ENCODE measurements around the gene CNTN2.

GRCh38 chr1:205026181-205026580 is 16.8 kb upstream of the CNTN2 start:
- no peak for TF ChIP-seq CTCF (optimal IDR thresholded peaks at IDR 0.05 in 1 of 3, IDR thresholded peaks at IDR 0.05 in 1 of 3, conservative IDR thresholded peaks at IDR 0.05 in 1 of 3; ENCODE audit: extremely low read depth in 1 of 3, insufficient read depth in 2 of 3, low read length in 3 of 3)
- no peak for TF ChIP-seq EZH2 (IDR thresholded peaks at IDR 0.05; ENCODE audit: low read length)
